Measurements from ENCODE around the gene NPNT. TPM values are rescaled to one million over a fixed set of nuclear protein-coding genes. Genes with fewer than 3 reads are reported as not detected.

The NPNT gene
- total RNA-seq, 1 donor from 2014 or later = 7.3 TPM

- TF ChIP-seq CTCF (IDR thresholded peaks at IDR 0.05; ENCODE audit: insufficient read depth, low read length, poor library complexity, severe bottlenecking) = no peak
- H3K27me3 ChIP-seq (ENCODE audit: control insufficient read depth, insufficient read depth, low read length) = no peaks in the 10 kb centered on the region
- H3K4me3 ChIP-seq (ENCODE audit: low read depth, low read length) = no peak overlapping the region
- DNase-seq (ENCODE audit: low read depth) = no peak
- no peaks in the 10 kb centered on the region for H3K36me3 ChIP-seq (ENCODE audit: control insufficient read depth, insufficient read depth, low read length)
Observed at GRCh38 chr4:105936901-105937300, 41.6 kb downstream of the NPNT start.

- no peak for TF ChIP-seq CTCF (IDR thresholded peaks at IDR 0.05; ENCODE audit: insufficient read depth, low read length, poor library complexity, severe bottlenecking)
- Histone ChIP-seq H3K36me3 (ENCODE audit: control insufficient read depth, insufficient read depth, low read length) (no peaks in the 10 kb centered on the region), H3K4me3 (ENCODE audit: low read depth, low read length) (no peak overlapping the region), H3K27me3 (ENCODE audit: control insufficient read depth, insufficient read depth, low read length) (no peaks in the 10 kb centered on the region)
- no peak for DNase-seq (ENCODE audit: low read depth)
Observed at GRCh38 chr4:105937759-105938158, 42.5 kb downstream of the NPNT start.

- no peaks in the 10 kb centered on the region for H3K36me3 ChIP-seq (ENCODE audit: control insufficient read depth, insufficient read depth, low read length)
- no peaks in the 10 kb centered on the region for H3K27me3 ChIP-seq (ENCODE audit: control insufficient read depth, insufficient read depth, low read length)
- no peak for TF ChIP-seq CTCF (IDR thresholded peaks at IDR 0.05; ENCODE audit: insufficient read depth, low read length, poor library complexity, severe bottlenecking)
- DNase-seq (ENCODE audit: low read depth) = no peak
- no peak overlapping the region for H3K4me3 ChIP-seq (ENCODE audit: low read depth, low read length)
Observed at GRCh38 chr4:105943234-105943633, 48.0 kb downstream of the NPNT start.

- no peak for DNase-seq (ENCODE audit: low read depth)
- no peak for TF ChIP-seq CTCF (IDR thresholded peaks at IDR 0.05; ENCODE audit: insufficient read depth, low read length, poor library complexity, severe bottlenecking)
- no peak overlapping the region for H3K4me3 ChIP-seq (ENCODE audit: low read depth, low read length)
- no peaks in the 10 kb centered on the region for H3K36me3 ChIP-seq (ENCODE audit: control insufficient read depth, insufficient read depth, low read length)
- no peaks in the 10 kb centered on the region for H3K27me3 ChIP-seq (ENCODE audit: control insufficient read depth, insufficient read depth, low read length)
Observed at GRCh38 chr4:105944540-105944939, 49.3 kb downstream of the NPNT start.

- Histone ChIP-seq H3K27me3 (ENCODE audit: control insufficient read depth, insufficient read depth, low read length) (no peaks in the 10 kb centered on the region), H3K4me3 (ENCODE audit: low read depth, low read length) (no peak overlapping the region), H3K36me3 (ENCODE audit: control insufficient read depth, insufficient read depth, low read length) (no peaks in the 10 kb centered on the region)
- no peak for TF ChIP-seq CTCF (IDR thresholded peaks at IDR 0.05; ENCODE audit: insufficient read depth, low read length, poor library complexity, severe bottlenecking)
- no peak for DNase-seq (ENCODE audit: low read depth)
Observed at GRCh38 chr4:105946771-105947170, 51.5 kb downstream of the NPNT start.

GRCh38 chr4:105950701-105951100 lies 55.4 kb downstream of the NPNT start:
- no peak for TF ChIP-seq CTCF (IDR thresholded peaks at IDR 0.05; ENCODE audit: insufficient read depth, low read length, poor library complexity, severe bottlenecking)
- no peak for DNase-seq (ENCODE audit: low read depth)
- Histone ChIP-seq H3K4me3 (ENCODE audit: low read depth, low read length) (no peak overlapping the region), H3K36me3 (ENCODE audit: control insufficient read depth, insufficient read depth, low read length) (no peaks in the 10 kb centered on the region), H3K27me3 (ENCODE audit: control insufficient read depth, insufficient read depth, low read length) (no peaks in the 10 kb centered on the region)

Measured in kidney epithelial cell (primary cell).